ENCODE data around the gene CLASP1. TPM values are rescaled to one million over a fixed set of nuclear protein-coding genes. Genes with fewer than 3 reads are reported as not detected.
"Not testable (repeated sequence)": the region's sequence is repeated elsewhere in the genome, so short reads cannot be mapped to it uniquely, and the experiment has no call there.

The CLASP1 gene
- total RNA-seq, 2 experiments from 2014 or later = 64.4 to 75.9 TPM

GRCh38 chr2:121390082-121390692 lies 259.1 kb downstream of the CLASP1 start:
- H3K4me1 Mint-ChIP-seq = peaks cover 1% of the 10 kb centered on the region
- no peaks in the 10 kb centered on the region for H3K9me3 Mint-ChIP-seq
- no peaks in the 10 kb centered on the region for H3K27me3 Mint-ChIP-seq
- POLR2A ChIA-PET = no interaction called here
- ATAC-seq (ENCODE audit: low read depth) (no peak), DNase-seq (no peak)
- H3K4me3 Mint-ChIP-seq = no peak overlapping the region
- H3K27ac Mint-ChIP-seq = no peak overlapping the region
- H3K36me3 Mint-ChIP-seq = peaks cover 17% of the 10 kb centered on the region

GRCh38 chr2:121388371-121388770 lies 260.9 kb downstream of the CLASP1 start:
- H3K4me3 Mint-ChIP-seq = no peak overlapping the region
- peaks cover 1% of the 10 kb centered on the region for H3K4me1 Mint-ChIP-seq
- H3K36me3 Mint-ChIP-seq = peaks cover 16% of the 10 kb centered on the region
- no peaks in the 10 kb centered on the region for H3K27me3 Mint-ChIP-seq
- POLR2A ChIA-PET = no interaction called here
- no peak overlapping the region for H3K27ac Mint-ChIP-seq
- H3K9me3 Mint-ChIP-seq = no peaks in the 10 kb centered on the region
- ATAC-seq (ENCODE audit: low read depth) = no peak
- DNase-seq = no peak

DNA sequence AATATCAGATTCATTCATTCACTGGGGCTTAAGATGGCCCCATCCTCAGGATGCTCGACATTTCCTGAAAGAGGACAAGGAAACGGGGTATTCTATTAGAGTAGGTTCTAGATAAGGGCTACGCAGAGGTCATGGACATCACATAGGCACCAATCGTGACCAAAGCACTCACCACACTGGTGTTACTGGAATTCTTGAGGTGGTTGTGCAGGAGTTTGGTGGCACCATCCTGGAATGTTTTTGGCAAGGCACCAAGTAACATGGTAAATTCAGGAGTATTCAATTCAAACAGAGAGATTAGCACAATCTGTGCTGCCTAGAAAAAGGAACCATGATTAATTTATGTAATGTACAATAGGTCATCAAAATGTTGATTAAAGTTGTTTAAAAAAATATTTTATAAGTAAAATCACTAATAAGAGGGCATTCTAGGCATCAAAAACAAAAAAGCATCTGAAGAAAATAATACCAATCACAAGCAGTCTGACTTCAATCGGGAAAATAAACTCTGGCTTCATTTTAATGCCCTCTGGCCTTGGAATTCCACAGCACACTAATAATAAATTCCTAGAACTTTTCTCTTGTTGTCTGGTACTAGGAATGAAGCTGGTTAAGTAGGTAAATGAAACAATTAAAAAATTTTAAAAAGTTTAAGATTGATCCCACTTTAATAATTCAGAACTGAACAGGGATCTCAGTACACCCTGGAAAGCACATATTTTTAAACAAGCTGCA lies 261.5 kb downstream of the CLASP1 start:
- Mint-ChIP-seq H3K27me3 (no peaks in the 10 kb centered on the region), H3K4me3 (no peak overlapping the region), H3K36me3 (peaks cover 21% of the 10 kb centered on the region), H3K4me1 (peaks cover 1% of the 10 kb centered on the region), H3K9me3 (no peaks in the 10 kb centered on the region), H3K27ac (no peak overlapping the region)
- POLR2A ChIA-PET = no interaction called here
- no peak for DNase-seq
- no peak for ATAC-seq (ENCODE audit: low read depth)

- no peak for DNase-seq
- Mint-ChIP-seq H3K27me3 (no peaks in the 10 kb centered on the region), H3K4me1 (peaks cover 6% of the 10 kb centered on the region), H3K27ac (no peak overlapping the region), H3K4me3 (no peak overlapping the region), H3K9me3 (no peaks in the 10 kb centered on the region), H3K36me3 (peaks cover 27% of the 10 kb centered on the region)
- POLR2A ChIA-PET = no interaction called here
- no peak for ATAC-seq (ENCODE audit: low read depth)
These were observed 262.6 kb downstream of the CLASP1 start for GRCh38 chr2:121386707-121387106.

GRCh38 chr2:121386102-121386501 lies 263.2 kb downstream of the CLASP1 start:
- Mint-ChIP-seq H3K27ac (no peak overlapping the region), H3K4me1 (peaks cover 8% of the 10 kb centered on the region), H3K27me3 (no peaks in the 10 kb centered on the region), H3K4me3 (no peak overlapping the region), H3K36me3 (peaks cover 30% of the 10 kb centered on the region), H3K9me3 (no peaks in the 10 kb centered on the region)
- no peak for ATAC-seq (ENCODE audit: low read depth)
- DNase-seq = no peak
- POLR2A ChIA-PET = no interaction called here

DNA sequence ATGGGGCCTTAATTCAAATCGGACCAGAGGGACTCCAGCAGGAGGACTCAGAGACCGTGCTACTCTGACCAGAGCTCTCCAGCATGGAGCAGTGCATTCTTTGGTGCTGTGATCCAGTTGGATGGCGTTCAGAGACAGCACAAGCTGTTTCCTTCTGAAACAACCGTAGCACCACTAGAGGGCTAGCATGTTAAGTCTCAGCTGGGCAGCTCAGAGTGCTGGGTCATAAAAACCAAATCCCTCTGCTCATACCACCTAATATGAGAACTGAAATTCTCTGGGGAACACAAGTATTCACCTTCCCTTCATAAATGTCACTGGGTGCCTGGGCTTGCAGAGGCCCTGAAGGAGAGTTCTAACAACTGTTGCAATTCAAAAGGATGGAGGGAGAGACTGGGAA lies 266.5 kb downstream of the CLASP1 start:
- no peak for ATAC-seq (ENCODE audit: low read depth)
- H3K27ac Mint-ChIP-seq = no peak overlapping the region
- no peak overlapping the region for H3K4me3 Mint-ChIP-seq
- no peaks in the 10 kb centered on the region for H3K9me3 Mint-ChIP-seq
- H3K27me3 Mint-ChIP-seq = no peaks in the 10 kb centered on the region
- H3K4me1 Mint-ChIP-seq = peaks cover 12% of the 10 kb centered on the region
- no peak for DNase-seq
- POLR2A ChIA-PET = no interaction called here
- peaks cover 37% of the 10 kb centered on the region for H3K36me3 Mint-ChIP-seq

DNA sequence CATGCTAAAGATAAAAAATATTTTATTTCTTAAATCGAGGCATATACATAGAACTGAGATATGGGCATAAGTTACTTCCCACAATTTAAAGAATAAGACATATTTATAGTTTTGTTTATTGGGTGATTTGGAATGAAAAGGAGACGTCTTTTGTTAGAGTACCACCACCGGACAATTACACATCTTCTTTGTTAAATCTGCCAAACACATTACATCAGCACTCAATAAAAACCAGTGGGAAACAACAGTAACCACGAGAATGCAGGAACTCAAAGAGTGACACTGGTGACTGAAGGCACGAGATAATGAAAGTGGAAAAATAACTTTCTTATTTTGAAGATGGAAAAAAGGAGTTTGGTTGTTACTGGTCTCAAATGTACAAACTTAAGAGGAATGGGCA lies 271.6 kb downstream of the CLASP1 start:
- no peak overlapping the region for H3K27ac Mint-ChIP-seq
- no peak overlapping the region for H3K4me3 Mint-ChIP-seq

DNA sequence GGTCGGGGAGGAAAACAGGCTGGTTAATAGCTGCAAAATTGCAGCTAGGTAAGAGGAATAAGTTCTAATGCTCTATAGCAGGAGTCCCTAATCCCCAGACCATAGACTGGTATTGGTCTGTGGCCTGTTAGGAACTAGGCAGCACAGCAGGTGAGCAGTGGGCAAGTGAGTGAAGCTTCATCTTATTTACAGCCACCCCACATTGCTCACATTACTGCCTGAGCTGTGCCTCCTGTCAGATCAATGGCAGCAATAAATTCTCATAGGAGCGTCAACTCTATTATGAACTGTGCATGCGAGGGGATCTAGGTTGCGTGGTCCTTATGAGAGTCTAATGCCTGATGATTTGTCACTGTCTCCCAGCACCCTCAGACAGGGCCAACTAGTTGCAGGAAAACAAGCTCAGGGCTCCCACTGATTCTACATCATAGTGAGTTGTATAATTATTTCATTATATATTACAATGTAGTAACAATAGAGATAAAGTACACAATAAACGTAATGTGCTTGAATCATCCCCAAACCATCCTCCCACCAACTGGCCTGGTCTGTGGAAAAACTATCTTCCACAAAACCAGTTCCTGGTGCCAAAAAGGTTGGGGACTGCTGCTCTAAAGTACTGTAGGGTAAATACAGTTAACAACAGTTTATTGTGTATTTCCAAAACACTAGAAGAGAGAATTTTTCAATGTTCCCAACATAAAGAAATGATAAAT lies 272.6 kb downstream of the CLASP1 start:
- no peak overlapping the region for H3K4me3 Mint-ChIP-seq
- ATAC-seq (ENCODE audit: low read depth) = no peak
- no peak overlapping the region for H3K27ac Mint-ChIP-seq
- H3K36me3 Mint-ChIP-seq = peaks cover 55% of the 10 kb centered on the region
- POLR2A ChIA-PET = no interaction called here
- no peaks in the 10 kb centered on the region for H3K27me3 Mint-ChIP-seq
- DNase-seq = no peak
- no peaks in the 10 kb centered on the region for H3K9me3 Mint-ChIP-seq
- peaks cover 7% of the 10 kb centered on the region for H3K4me1 Mint-ChIP-seq

More for the DNA sequence above, 271.6 kb downstream of the CLASP1 start:
- Mint-ChIP-seq H3K36me3 (peaks cover 56% of the 10 kb centered on the region), H3K4me1 (peaks cover 12% of the 10 kb centered on the region), H3K27me3 (no peaks in the 10 kb centered on the region), H3K9me3 (no peaks in the 10 kb centered on the region)
- DNase-seq (no peak), ATAC-seq (ENCODE audit: low read depth) (no peak)
- POLR2A ChIA-PET = no interaction called here

DNA sequence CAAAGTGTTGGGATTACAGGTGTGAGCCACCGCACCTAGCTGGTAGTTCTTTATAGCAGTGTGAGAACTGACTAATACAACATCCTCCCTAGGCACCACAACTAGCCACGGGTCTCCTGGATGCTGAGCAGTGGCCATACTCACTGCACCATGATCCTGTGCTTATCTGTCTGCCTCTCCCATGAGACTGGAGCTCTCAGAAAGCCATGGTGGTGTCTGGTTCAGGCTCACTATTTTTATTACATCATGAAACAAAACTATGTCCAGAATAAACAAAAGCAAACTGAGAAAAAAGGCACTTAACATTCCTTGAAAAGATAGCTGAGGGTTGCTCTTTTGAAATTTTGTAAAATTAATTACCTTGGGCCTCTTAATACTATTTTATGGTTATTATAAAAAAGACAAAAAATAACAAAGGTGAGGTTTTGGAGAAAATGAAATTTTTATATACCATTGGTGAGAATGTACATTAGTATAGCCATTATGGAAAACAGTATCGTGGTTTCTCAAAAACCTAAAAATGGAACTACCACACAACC lies 273.6 kb downstream of the CLASP1 start:
- Mint-ChIP-seq H3K4me3 (no peak overlapping the region), H3K36me3 (peaks cover 54% of the 10 kb centered on the region), H3K27ac (no peak overlapping the region), H3K27me3 (no peaks in the 10 kb centered on the region), H3K9me3 (no peaks in the 10 kb centered on the region), H3K4me1 (peaks cover 5% of the 10 kb centered on the region)
- POLR2A ChIA-PET = no interaction called here
- ATAC-seq (ENCODE audit: low read depth) = no peak
- no peak for DNase-seq

GRCh38 chr2:121374412-121375075 lies 274.7 kb downstream of the CLASP1 start:
- POLR2A ChIA-PET; H3K9me3 Mint-ChIP-seq; ATAC-seq (ENCODE audit: low read depth); H3K27ac Mint-ChIP-seq; H3K4me3 Mint-ChIP-seq; DNase-seq; H3K4me1 Mint-ChIP-seq; H3K27me3 Mint-ChIP-seq: not testable (repeated sequence)
- H3K36me3 Mint-ChIP-seq = peaks cover 54% of the 10 kb centered on the region

- H3K27me3 Mint-ChIP-seq = no peaks in the 10 kb centered on the region
- no peak overlapping the region for H3K27ac Mint-ChIP-seq
- H3K36me3 Mint-ChIP-seq = peaks cover 49% of the 10 kb centered on the region
- DNase-seq (no peak), ATAC-seq (ENCODE audit: low read depth) (no peak)
- peaks cover 2% of the 10 kb centered on the region for H3K4me1 Mint-ChIP-seq
- H3K4me3 Mint-ChIP-seq = no peak overlapping the region
- POLR2A ChIA-PET = no interaction called here
- H3K9me3 Mint-ChIP-seq = no peaks in the 10 kb centered on the region
These were observed 276.4 kb downstream of the CLASP1 start for GRCh38 chr2:121372721-121373353.

GRCh38 chr2:121372082-121372481 lies 277.2 kb downstream of the CLASP1 start:
- no peaks in the 10 kb centered on the region for H3K4me1 Mint-ChIP-seq
- no peaks in the 10 kb centered on the region for H3K9me3 Mint-ChIP-seq
- H3K36me3 Mint-ChIP-seq = peaks cover 50% of the 10 kb centered on the region
- POLR2A ChIA-PET = no interaction called here
- DNase-seq (no peak), ATAC-seq (ENCODE audit: low read depth) (no peak)
- H3K27me3 Mint-ChIP-seq = no peaks in the 10 kb centered on the region
- no peak overlapping the region for H3K4me3 Mint-ChIP-seq
- no peak overlapping the region for H3K27ac Mint-ChIP-seq

GRCh38 chr2:121368836-121369235 lies 280.4 kb downstream of the CLASP1 start:
- Mint-ChIP-seq H3K4me3 (no peak overlapping the region), H3K9me3 (no peaks in the 10 kb centered on the region), H3K36me3 (peaks cover 28% of the 10 kb centered on the region), H3K27ac (no peak overlapping the region), H3K4me1 (no peaks in the 10 kb centered on the region), H3K27me3 (no peaks in the 10 kb centered on the region)
- POLR2A ChIA-PET = no interaction called here
- no peak for ATAC-seq (ENCODE audit: low read depth)
- no peak for DNase-seq

All from activated naive CD8-positive, alpha-beta T cell treated with anti-CD3 and anti-CD28 coated beads, Interleukin-2, amount 10 ng/mL, durations not matched to agents 7 days and 5 days (primary cell).